Hypothalamus (tissue), 51 donors: ENCODE measurements around the gene MIGA1.

ENCODE experiments used
- DNase-seq, 51 donors: peaks; one replicate each; lab custom pipeline; 2025; lab: John Stamatoyannopoulos, UW

The MIGA1 gene

GRCh38 chr1:77841574-77841973 is 62.1 kb downstream of the MIGA1 start:
- DNase-seq = no peak

DNA sequence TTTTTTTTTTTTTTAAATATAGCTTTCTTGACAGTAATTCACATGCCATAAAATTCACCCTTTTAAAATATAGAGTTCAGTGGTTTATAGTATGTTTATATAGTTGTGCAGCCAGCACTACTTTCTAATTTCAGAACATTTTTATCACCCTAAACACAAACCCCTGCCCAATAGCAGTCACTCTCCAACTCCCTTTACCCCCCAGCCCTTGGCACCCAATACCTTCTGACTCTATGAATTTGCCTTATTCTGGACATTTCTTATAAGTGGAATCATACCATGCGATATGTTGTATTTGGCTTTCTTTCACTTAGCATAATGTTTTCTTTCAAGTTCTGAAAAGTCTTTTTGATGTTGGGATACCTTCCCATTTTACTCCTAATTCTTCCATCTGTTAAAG is 66.5 kb downstream of the MIGA1 start:
- no peak for DNase-seq

- DNase-seq = no peak
Observed at GRCh38 chr1:77846966-77847365, 67.5 kb downstream of the MIGA1 start.

DNA sequence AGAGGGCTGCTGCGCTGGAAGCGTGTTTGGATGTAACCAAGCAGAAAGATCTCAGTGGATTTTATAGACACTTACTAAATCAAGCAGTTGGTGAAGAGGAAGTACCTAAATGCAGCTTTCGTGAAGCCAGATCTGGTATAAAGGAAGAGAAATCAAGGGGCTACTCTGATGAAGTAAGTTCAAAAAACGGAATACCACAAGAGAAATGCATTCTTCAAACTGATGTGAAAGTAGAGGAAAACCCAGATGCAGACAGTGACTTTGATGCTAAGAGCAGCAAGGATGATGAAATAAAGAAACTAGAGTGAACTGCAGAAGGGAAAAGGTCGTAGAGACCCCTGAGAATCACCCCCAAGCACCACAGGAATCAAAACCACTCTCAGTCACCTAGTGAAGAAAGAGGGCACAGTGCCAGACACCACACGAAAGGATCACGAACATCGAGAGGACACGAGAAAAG is 68.2 kb downstream of the MIGA1 start:
- DNase-seq = peak in 1 of 51 donors; percentile 4

GRCh38 chr1:77850082-77850481 is 70.6 kb downstream of the MIGA1 start:
- DNase-seq = no peak

- no peak for DNase-seq
Observed at GRCh38 chr1:77857552-77857951, 78.1 kb downstream of the MIGA1 start.

- no peak for DNase-seq
Observed at GRCh38 chr1:77858725-77859124, 79.3 kb downstream of the MIGA1 start.

DNA sequence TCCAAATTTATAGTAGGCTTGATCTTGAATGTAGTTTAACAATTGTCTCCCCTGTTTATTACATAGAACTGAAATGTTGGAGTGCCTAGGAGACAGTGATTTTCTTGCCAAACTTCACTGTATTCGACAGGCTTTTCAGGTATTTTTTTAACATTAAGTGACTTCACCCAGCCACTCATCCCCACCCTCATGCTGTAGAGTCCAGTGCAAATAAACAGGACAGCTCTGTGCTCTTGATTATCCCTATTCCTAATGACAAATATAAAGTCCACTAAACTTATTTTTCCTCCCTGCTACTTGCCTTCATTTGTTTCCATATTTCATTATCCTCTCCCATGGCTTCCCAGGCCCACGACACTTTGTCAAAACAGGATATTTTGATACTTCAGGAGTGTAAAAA is 79.8 kb downstream of the MIGA1 start:
- no peak for DNase-seq

DNA sequence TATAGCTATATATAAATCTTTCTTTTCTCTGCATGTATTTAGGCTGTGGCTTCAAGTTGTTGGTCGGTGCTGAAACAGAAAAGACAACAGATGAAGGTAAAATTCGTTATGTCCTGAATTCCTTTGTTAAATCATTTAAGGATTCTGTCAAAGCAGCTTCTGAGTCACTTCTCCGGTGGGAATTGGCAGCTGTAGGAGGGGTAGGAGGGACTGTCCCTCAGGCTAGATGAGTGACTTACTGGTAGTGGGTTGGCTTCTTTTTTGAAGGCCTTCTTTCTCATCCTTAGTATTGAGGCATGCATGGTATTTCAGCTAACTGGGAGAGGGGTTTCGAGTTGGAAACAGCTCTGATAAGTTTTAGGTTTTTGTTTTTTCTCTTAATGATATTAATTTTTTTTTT is 86.8 kb downstream of the MIGA1 start:
- no peak for DNase-seq

DNA sequence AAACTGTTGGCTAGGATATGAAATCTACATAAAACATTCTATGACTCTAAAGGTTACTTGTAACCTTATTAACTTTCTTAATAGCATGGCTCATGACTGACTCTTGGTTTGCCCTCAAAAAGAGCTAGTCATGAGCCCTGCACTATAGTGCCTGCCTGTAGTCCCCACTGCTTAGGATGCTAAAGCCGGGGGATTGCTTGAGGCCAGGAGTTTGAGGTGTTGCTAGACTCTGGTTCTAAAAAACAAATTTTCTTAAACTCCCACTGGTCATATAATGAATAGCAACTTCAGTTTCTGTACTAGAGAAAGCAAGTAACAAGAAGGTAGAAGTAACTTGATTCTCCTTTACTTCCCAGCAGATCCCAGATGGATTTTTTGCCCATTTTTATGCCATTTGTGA is 93.2 kb downstream of the MIGA1 start:
- DNase-seq = no peak

DNA sequence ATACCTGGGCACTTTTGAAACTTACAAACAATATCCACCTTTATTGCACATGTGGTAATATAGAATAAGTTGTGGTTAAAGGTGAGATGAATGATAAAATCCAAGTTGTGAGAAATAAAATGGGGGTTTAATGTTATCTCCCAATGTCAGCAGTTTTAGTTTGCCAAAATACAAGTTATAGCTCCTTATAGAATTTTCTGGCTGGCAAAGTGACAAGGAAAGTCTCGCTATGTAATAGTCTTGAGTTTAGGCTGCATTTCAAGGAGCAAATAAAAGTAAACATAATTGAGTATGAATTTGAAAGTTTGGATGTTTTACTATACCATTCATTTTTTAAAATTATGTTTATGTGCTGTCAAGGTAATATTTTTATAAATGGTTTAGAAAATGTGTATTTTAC is 94.0 kb downstream of the MIGA1 start:
- DNase-seq = no peak

GRCh38 chr1:77874804-77875445 is 95.5 kb downstream of the MIGA1 start:
- DNase-seq = no peak

GRCh38 chr1:77876884-77877283 is 97.4 kb downstream of the MIGA1 start:
- no peak for DNase-seq

GRCh38 chr1:77881061-77881460 is 101.6 kb downstream of the MIGA1 start:
- no peak for DNase-seq

DNA sequence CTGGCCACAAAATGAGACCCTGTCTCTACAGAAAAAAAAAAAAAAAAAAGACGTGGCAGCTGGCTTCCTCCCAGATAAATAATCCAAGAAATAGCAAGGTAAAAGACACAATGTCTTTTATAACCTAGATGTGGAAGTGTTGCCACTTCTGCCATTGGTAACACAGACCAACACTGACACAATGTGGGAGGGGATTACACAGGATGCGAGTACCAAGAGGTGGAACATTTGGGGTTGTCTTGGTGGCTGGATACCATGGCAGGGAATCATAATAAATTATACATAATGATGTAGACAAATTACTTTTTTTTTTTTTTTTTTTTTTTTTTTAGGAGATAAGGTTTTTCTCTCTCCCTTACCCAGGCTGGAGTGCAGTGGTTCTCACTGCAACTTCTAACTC is 103.0 kb downstream of the MIGA1 start:
- no peak for DNase-seq

DNA sequence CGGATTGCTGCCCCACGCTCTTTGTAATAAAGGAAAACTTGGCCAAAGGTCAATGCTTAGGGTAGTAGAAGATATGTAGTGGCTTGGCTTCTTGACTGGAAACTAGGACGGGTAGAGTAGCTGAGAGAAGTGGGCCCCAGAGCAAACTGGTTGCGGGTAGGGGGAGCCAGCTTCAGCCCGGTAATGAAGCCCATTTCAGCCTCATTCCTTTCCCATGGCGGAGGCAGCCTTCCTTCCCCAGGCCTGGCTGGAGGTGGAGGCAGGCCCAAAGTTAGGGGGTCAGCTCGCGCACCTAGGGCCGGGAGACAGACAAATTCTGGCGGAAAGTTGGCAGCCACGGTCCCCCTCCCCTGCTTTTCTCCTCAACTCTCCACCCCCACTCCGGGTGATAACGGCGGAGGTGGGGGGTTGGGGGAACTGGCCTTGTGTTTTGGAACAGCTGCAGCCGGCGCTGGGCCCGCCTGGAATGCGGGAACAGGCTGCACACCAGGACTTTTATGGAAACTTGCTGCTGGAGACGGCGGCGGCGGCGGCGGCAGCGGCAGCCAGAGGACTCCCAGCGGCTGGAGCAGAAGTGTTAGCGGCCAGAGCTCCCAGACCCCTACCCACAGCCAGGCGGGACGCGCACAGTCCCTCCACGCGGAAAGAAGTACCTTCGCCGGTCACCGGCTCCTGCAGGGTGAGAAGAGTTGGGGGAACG is 108.8 kb downstream of the MIGA1 start, which contains the start of gene NEXN:
Gene NEXN (plus strand): TSS at position 544 of the 700 bp plus-strand sequence. CDS start 27,483 bp downstream, outside the sequence.
- peak in 39 of 51 donors; percentile 8 to 56 (median 27) for DNase-seq

- peak in 26 of 51 donors; percentile 4 to 56 (median 28) for DNase-seq
Observed at GRCh38 chr1:77888781-77889642, 109.6 kb downstream of the MIGA1 start.

- no peak for DNase-seq
Observed at GRCh38 chr1:77889671-77890070, 110.2 kb downstream of the MIGA1 start.

GRCh38 chr1:77891200-77891599 is 111.8 kb downstream of the MIGA1 start:
- DNase-seq = no peak

GRCh38 chr1:77899647-77900320 is 120.3 kb downstream of the MIGA1 start:
- DNase-seq = no peak
